ENCODE data around the gene SNX33.
"Not testable (repeated sequence)": the region's sequence is repeated elsewhere in the genome, so short reads cannot be mapped to it uniquely, and the experiment has no call there.

SNX33 gene

DNA sequence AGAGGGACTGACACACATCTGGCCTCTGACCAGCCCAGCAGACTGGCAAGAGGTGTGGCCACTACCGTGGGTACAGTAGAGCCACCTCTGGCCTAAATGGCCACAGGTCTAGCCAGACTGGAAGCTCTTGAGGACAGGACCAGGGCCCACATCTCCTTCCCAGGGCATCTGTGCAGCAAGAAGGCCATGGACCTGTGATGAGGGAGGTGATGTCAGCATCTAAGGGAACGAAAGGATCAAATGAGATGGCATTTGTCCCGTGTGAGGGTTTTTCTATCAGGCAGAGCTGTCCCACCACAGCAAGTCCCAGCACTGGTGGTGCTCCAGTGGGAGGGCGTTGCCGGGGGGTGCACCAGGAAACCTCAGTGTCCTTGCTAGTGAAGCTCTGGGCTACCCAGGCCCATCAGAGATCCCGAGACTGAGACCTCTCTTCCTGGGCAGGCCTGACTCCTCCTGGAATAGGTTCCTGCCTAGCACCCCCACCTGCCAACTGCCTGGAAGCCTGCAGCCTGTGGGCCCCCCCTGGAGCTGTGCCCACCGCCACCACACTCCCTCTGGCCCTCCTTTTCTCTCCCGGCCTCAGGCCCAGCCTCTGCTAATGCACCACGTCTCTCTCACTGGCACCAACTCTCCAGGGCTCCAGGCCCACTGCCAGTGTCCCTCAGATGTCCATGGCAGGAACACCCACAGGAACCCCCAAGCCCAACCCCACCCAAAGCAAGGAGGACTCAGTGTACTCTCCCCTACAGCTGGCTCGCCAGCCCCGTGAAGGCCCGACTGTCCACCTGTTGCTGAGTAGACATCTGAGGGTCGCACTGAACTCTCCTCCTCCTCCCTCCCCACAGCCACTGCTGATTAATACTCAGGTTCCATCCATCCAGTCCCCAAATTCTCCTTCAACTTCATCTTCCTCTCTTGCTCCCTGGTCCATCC is 53.6 kb downstream of the SNX33 start:
- DNase-seq: not testable (repeated sequence)

DNA sequence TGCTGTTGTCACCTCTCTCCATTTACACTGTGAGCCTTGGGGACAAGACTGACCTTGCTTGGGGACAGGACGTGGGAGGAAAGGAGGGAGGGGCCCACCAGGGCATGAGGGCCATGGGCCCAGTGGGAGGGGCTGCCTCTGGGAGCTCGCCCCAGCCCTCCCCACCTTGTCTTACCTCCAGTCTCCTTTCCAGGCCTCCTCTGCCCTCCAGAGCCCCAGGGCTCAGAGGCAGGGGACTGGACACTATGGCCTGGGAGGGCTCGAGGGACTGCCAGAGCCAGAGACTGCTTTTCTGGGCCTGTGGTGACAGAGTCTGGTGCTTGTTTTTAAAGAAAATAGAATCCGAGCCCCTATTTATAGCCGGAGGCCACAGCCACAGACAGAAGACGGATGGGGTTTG is 54.7 kb downstream of the SNX33 start:
- no peak for DNase-seq

DNA sequence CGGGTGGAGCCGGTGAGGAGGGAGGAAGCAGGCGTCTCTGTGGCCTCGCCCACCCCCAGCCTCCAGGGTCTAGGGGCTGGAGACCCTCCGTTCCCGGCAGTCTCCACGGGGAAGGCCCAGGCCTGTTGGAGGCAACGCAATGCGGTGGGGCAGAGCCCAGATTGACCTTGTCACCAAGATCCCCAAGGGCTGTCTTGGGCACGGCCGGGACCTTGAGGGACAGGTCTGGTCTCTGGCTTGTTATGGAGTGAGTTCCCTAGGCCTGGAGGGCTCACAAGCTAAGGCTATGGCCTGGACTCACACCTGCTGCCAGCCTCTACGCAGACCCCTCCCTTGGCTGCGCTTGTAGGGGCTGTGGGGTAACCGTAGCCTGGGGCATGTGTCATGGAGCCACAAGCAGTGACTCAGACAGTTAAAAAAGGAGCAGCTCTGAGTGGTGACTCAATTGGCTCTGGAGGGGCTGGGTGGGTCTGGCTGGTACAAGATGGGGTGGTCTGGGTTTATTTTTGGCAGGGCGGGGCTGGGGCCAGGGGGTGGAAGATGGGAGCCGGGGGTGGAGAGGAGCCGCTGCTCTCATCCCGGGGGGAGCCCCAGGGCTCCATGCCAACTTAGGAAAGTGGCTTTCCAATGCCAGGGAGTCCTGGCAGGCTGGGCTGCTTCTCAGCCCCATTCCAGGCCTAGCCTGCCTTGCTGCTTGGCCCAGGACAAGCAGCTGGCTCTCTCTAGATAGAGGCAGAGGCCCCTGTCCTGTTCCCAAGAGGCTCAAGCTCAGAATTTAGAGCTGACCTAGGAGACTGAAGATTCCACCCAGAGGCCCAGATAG is 55.9 kb downstream of the SNX33 start:
- DNase-seq: not testable (repeated sequence)

DNA sequence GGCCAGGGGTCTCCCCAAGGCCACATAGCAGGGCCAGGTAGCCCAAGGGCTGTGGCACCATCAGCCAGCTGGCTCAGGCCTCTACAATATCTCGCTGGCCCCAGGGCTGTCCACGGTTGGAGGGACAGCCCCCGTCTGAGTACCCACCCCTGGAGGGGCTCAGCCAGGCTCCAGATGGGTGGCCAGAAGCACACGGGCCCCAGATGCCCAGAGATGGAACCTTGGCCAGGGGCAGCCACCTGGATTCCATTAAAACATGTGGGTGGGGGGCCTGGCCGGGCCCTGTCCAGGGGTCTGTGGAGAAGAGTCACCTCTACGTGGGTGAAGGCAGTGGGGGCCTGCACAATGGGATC is 56.5 kb downstream of the SNX33 start:
- no peak for DNase-seq

DNA sequence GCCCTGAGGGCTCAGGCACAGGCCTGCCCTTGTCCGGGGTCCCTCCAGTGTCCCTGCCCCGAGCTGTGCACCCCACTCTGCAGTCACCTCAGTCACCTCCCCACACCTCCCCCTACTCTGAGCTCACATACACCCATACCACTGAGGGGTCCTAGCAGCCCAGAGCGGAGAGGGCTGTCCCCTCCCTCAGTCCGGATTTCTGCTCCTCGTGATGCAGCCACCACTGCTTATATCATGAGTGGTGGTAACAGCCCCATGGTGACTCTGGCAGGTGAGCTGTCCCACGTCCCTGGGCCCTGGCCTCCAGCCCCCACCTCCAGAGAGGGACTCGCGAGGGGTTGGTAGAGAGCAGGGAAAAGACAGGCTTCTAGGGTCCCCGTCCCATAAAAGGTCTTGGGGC is 56.9 kb downstream of the SNX33 start:
- no peak for DNase-seq

DNA sequence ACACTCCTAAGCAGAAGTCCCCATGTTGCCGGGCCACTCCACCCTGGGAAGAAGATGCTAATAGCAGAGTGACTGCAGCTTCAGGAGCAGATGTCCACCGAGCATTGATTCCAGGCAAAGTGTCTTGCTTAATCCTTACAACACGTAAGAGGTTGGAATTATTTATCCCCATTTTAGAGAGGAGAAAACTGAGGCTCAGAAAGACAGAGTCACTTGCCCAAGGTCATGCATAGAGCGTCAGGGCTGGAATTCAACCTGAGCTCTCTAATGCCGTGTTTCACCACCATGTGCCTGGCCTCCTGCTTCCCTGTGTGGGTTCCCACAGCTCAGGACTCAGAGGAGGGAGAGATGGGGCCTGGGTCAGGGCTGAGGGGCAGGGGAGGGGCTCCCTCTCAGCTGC is 57.7 kb downstream of the SNX33 start:
- DNase-seq: not testable (repeated sequence)

DNA sequence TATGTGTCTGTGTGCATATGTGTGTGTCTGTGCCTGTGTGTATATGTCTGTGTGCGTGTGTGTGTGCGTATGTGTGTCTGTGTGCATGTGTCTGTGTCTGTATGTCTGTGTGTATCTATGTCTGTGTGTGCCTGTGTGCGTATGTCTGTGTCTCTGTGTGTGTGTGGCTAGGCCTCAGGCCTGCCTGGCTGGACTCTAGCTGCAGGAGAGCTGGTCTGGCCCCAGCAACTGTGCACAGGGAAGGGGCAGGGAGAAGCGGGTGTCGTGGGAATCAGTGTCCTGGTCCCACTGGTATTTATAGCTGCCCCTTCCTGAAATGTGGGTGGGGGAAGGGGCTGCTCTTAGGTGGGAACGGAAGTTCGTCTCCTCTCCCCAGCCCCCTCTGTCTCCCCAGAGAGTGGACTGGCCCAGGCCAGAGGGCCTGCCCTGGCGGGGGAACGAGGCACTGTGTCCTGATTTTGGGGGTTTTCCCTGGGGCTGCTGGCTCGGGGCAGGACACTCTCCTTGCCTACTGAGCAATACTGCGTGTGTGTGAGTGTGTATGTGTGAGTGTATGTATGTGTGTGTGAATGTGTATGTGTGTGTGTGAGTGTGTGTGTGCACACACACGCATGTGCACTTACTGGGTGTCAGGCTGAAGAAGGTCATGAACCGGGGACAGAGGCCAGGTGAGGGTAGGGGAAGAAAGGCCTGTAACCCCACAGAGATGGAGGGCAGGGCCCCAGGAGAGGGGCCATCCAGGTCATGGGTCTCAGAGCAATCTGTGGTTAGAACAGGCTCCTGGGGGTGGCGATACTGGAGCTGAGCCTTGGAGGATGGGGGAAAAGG is 58.4 kb downstream of the SNX33 start:
- no peak for DNase-seq

DNA sequence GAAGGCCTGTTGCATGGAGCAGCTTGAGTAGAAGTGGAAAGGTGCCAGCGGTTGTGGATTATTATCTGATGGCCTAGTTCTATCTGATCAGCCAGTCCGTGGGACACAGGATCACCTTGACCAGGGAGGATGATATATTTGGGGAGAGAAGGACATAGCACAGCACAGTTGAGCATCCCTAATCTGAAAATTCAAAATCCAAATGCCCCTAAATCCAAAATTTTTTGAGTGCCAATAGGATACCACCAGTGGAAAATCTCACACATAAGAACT is 58.9 kb downstream of the SNX33 start:
- DNase-seq: no peak

DNA sequence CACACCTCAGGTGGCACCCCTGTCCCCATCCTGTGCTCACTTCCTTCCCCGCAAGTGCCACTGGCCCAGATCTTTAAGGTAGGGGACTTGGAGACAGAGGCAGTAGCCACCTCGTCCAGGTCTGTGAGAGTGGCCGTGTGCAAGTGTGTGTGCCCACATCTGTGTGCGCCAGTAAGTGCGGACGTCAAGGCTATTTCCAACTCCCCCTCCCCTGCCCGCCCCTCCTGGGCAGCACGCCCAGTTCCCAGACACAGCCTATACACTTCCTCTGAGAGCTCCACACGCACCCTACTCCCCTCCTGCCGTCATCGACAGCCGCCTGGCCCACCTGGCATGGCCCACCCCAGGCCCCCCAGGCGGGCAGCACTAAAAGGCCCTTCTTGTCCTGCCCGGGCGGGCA is 61.7 kb downstream of the SNX33 start:
- DNase-seq: not testable (repeated sequence)

DNA sequence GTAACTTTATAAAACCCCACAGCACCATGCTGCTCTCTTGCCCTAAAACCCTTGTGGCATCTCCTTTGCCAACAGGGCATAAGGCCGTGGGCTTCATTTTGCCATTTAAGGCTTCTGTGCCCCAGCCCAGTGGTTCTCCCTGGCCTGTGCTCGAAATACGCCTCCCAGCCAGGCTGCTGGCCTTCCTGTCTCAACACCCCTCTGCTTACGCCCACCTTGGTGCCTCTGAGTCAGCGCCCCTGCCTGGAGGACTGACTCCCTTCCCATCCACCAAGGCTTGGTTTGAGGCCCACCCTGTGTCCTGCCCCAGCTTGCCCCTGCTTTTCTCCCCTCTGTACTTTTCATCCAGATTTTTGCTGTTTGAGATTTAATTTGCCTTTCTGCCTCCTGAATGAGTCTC is 63.2 kb downstream of the SNX33 start:
- not testable (repeated sequence) for DNase-seq

DNA sequence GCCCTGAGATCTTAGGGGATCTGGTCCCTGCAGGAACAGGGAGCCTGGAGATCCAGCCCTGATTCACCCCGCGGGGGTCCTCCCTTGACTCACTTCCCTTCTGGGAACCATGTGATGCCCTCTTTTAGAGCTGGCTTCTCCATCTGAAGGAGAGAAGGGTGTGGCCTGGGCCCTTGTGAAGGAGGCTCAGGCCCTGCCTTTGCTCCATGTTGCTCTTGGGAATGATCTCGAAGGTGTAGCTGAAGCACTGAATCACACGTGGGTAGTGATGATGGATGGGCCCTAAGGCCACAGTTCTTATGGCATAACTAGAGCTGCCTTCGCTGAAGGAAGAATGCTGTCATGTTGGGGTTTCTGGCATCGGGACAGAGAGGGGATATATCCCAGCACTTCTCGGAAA is 63.8 kb downstream of the SNX33 start:
- not testable (repeated sequence) for DNase-seq
